K562 (cell line): ENCODE results near the gene MAD1L1.
"Not testable (repeated sequence)": the region's sequence is repeated elsewhere in the genome, so short reads cannot be mapped to it uniquely, and the experiment has no call there.

Source experiments
- ARID2 ChIP-seq: fragments of 450-650 bp; IDR thresholded peaks from 2 replicates; pipeline ENCODE4 v1.6.1; 2017; ENCODE audit warnings: antibody characterized with exemption, mild to moderate bottlenecking
- KLF16 ChIP-seq: IDR thresholded peaks from 2 replicates; pipeline ENCODE4 v1.6.1; 2016; ENCODE audit warnings: antibody characterized with exemption
- NFATC3 ChIP-seq: fragments of 450-650 bp; IDR thresholded peaks from 2 replicates; pipeline ENCODE4 v1.6.1; 2017; ENCODE audit warnings: mild to moderate bottlenecking
- NR2C1 ChIP-seq, 2 experiments: fragments of 450-650 bp; IDR thresholded peaks; 2 replicates each; pipeline ENCODE4 v1.6.1; 2017; ENCODE audit warnings: mild to moderate bottlenecking in 2 of 2, antibody characterized with exemption in 1 of 2, inconsistent platforms in 1 of 2, missing compliant biosample characterization in 1 of 2, missing genetic modification characterization in 1 of 2
- OTX1 ChIP-seq: fragments of 450-650 bp; formaldehyde crosslinking; IDR thresholded peaks from 2 replicates; pipeline ENCODE4 v1.4.0; 2022; ENCODE audit warnings: mild to moderate bottlenecking
- POLR2A ChIP-seq: fragments of 450-650 bp; conservative IDR thresholded peaks from 2 replicates; pipeline ENCODE4 v1.6.1; 2016
- RFX5 ChIP-seq: IDR thresholded peaks from 2 replicates; pipeline ENCODE4 v1.6.1; 2011; ENCODE audit warnings: low read depth, mild to moderate bottlenecking, improper control_type of control experiment, low read length
- SMAD4 ChIP-seq: fragments of 250-450 bp; sonication (Bioruptor Pico); conservative IDR thresholded peaks from 2 replicates; pipeline ENCODE4 v1.8.0; 2021; ENCODE audit warnings: inconsistent platforms, mild to moderate bottlenecking, moderate library complexity
- SOX6 ChIP-seq: fragments of 450-650 bp; IDR thresholded peaks from 2 replicates; pipeline ENCODE4 v1.6.1; 2014; ENCODE audit warnings: mild to moderate bottlenecking
- TEAD4 ChIP-seq, 2 experiments: sonication (generic) in 1 of 2; formaldehyde crosslinking in 1 of 2; IDR thresholded peaks; 2 replicates each; pipeline versions ENCODE4 v1.6.1 to v1.8.0; 2012 to 2022; ENCODE audit warnings: borderline replicate concordance in 1 of 2, inconsistent platforms in 1 of 2, low read length in 1 of 2, mild to moderate bottlenecking in 1 of 2, missing genetic modification reagents in 1 of 2
- ZBTB1 ChIP-seq: sonication (generic); formaldehyde crosslinking; IDR thresholded peaks from 2 replicates; pipeline ENCODE4 v1.8.1; 2023; ENCODE audit warnings: missing genetic modification reagents, low read depth, mild to moderate bottlenecking, borderline replicate concordance
- ZNF699 ChIP-seq: fragments of 250-450 bp; sonication (Bioruptor Pico); IDR thresholded peaks from 2 replicates; pipeline ENCODE4 v1.8.0; 2021; ENCODE audit warnings: mild to moderate bottlenecking, moderate library complexity; ENCODE audit not compliant: insufficient replicate concordance
- TF ChIP-seq, protein P1 (sequence below), 3 experiments: IDR thresholded peaks in 2 of 3; conservative IDR thresholded peaks in 1 of 3; 2 replicates each; pipeline ENCODE4 v1.5.1; 2011 to 2012; ENCODE audit warnings: low read length in 3 of 3, mild to moderate bottlenecking in 3 of 3, control low read depth in 2 of 3, improper control_type of control experiment in 1 of 3, inconsistent platforms in 1 of 3, low read depth in 1 of 3, mixed read lengths in 1 of 3, moderate library complexity in 1 of 3; ENCODE audit not compliant: insufficient read depth in 2 of 3

DNA sequence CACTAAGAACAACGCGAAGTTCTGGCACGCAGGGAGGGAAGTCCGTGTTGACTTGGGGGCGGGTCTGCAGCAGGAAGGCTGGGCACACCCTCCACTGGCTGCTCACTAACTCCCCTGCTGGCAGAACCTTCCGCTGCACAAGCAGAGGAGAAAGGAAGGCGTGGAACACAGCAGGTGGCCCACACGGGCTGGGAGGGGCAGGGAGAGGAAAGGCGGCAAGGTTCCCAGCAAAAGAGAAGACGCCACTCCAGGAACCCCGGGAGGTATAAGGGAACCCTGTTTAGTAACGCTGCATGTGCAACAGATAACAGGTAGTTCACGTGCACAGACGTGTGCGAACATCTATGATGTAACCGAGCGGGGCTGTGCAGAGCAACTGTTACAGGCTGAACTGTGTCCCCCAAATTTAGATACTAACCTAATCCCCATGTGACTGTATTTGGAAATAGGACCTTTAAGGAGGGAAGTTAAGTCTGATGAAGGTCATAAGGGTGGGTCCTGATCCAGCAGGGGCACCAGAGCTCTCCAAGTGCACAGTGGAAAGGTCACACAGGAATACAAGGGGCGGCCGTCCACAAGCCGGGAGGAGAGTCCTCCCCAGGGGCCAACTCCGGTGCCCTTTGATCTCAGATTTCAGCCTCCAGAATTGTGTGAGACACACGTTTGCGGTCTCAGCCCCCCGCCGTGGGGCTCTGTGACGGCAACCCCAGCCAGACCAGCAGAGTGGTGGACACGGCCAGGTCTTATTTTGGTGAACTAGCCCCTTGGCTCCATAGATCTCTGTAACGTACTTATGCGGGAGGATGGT is 357.1 kb downstream of the MAD1L1 start:
- TF ChIP-seq SOX6, result peak; percentile 40; the same call in 1 of the 2 replicates
- not testable (repeated sequence) for TF ChIP-seq SMAD4 (CRISPR knock-in tag); TEAD4 (IDR thresholded peaks at IDR 0.05; ENCODE audit: low read length); TEAD4 (CRISPR knock-in tag; IDR thresholded peaks at IDR 0.05; ENCODE audit: borderline replicate concordance); OTX1 (CRISPR knock-in tag); POLR2A; ARID2; ZNF699 (CRISPR knock-in tag); NR2C1 (IDR thresholded peaks at IDR 0.05); NR2C1 (tag; IDR thresholded peaks at IDR 0.05); KLF16; NFATC3; RFX5; ZBTB1 (CRISPR knock-in tag)
- TF ChIP-seq, protein P1, sequence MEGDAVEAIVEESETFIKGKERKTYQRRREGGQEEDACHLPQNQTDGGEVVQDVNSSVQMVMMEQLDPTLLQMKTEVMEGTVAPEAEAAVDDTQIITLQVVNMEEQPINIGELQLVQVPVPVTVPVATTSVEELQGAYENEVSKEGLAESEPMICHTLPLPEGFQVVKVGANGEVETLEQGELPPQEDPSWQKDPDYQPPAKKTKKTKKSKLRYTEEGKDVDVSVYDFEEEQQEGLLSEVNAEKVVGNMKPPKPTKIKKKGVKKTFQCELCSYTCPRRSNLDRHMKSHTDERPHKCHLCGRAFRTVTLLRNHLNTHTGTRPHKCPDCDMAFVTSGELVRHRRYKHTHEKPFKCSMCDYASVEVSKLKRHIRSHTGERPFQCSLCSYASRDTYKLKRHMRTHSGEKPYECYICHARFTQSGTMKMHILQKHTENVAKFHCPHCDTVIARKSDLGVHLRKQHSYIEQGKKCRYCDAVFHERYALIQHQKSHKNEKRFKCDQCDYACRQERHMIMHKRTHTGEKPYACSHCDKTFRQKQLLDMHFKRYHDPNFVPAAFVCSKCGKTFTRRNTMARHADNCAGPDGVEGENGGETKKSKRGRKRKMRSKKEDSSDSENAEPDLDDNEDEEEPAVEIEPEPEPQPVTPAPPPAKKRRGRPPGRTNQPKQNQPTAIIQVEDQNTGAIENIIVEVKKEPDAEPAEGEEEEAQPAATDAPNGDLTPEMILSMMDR (IDR thresholded peaks at IDR 0.05 in 2 of 3, conservative IDR thresholded peaks at IDR 0.05 in 1 of 3; ENCODE audit: insufficient read depth in 2 of 3, low read depth in 1 of 3, low read length in 3 of 3), result peak; percentile 49 to 64 (median 50)
